RPMI7951 (cell line): ENCODE measurements around the gene MRPL20. TPM values are rescaled to one million over a fixed set of nuclear protein-coding genes. Genes with fewer than 3 reads are reported as not detected.

Experiments used
- total RNA-seq: library from RNA; depleted of rRNA; stranded (reverse); fragments of >200 nt; shearing (Covaris generic); gene quantifications from 2 replicates; pipeline ENCODE4 v1.2.3, GENCODE V29; 2014; rRNA removed

MRPL20 gene
- total RNA-seq, 1 experiment from 2014 or later: 227 TPM

Other genes starting within 250 kb of the MRPL20 start
- not detected in 2 replicates for gene TTLL10, start 233.4 kb downstream of the MRPL20 start, total RNA-seq
- not detected in 2 replicates for gene TNFRSF18, start 200.7 kb downstream of the MRPL20 start, total RNA-seq
- 0.10 TPM in 1 of 2 replicates, not detected in the other for gene TNFRSF4, start 193.1 kb downstream of the MRPL20 start, total RNA-seq
- 74.4 and 80.5 TPM in 2 replicates for gene SDF4, start 175.3 kb downstream of the MRPL20 start, total RNA-seq
- gene B3GALT6, start 175.1 kb downstream of the MRPL20 start, total RNA-seq: 13.9 and 18.2 TPM in 2 replicates
- gene C1QTNF12, start 160.6 kb downstream of the MRPL20 start, total RNA-seq: not detected in 2 replicates
- gene UBE2J2, start 133.4 kb downstream of the MRPL20 start, total RNA-seq: 54.3 and 61.9 TPM in 2 replicates
- gene SCNN1D, start 126.9 kb downstream of the MRPL20 start, total RNA-seq: 0.39 and 0.84 TPM in 2 replicates
- 10.3 and 19.1 TPM in 2 replicates for gene ACAP3, start 99.4 kb downstream of the MRPL20 start, total RNA-seq
- gene PUSL1, start 98.7 kb downstream of the MRPL20 start, total RNA-seq: 15.7 and 27.4 TPM in 2 replicates
- gene INTS11, start 82.6 kb downstream of the MRPL20 start, total RNA-seq: 62.6 and 75.4 TPM in 2 replicates
- 18.7 and 23.9 TPM in 2 replicates for gene CPTP, start 82.5 kb downstream of the MRPL20 start, total RNA-seq
- 0.48 and 0.68 TPM in 2 replicates for gene TAS1R3, start 76.0 kb downstream of the MRPL20 start, total RNA-seq
- gene DVL1, start 57.9 kb downstream of the MRPL20 start, total RNA-seq: 24.0 and 36.5 TPM in 2 replicates
- 4.0 and 4.1 TPM in 2 replicates for gene MXRA8, start 48.7 kb downstream of the MRPL20 start, total RNA-seq
- gene AURKAIP1, start 32.1 kb downstream of the MRPL20 start, total RNA-seq: 141 and 204 TPM in 2 replicates
- 62.8 and 66.2 TPM in 2 replicates for gene CCNL2, start 8.0 kb downstream of the MRPL20 start, total RNA-seq
- not detected in 2 replicates for gene ANKRD65, start 14.0 kb upstream of the MRPL20 start, total RNA-seq
- gene VWA1, start 28.4 kb upstream of the MRPL20 start, total RNA-seq: 5.6 and 5.7 TPM in 2 replicates
- gene ATAD3C, start 42.4 kb upstream of the MRPL20 start, total RNA-seq: not detected in 2 replicates
- gene ATAD3B, start 64.5 kb upstream of the MRPL20 start, total RNA-seq: 11.3 and 15.9 TPM in 2 replicates
- gene ATAD3A, start 104.9 kb upstream of the MRPL20 start, total RNA-seq: 24.9 and 39.2 TPM in 2 replicates
- gene TMEM240, start 133.3 kb upstream of the MRPL20 start, total RNA-seq: not detected in 2 replicates
- 77.3 and 86.5 TPM in 2 replicates for gene SSU72, start 167.6 kb upstream of the MRPL20 start, total RNA-seq
- gene FNDC10, start 192.8 kb upstream of the MRPL20 start, total RNA-seq: 3.4 and 3.6 TPM in 2 replicates
- gene MIB2, start 208.2 kb upstream of the MRPL20 start, total RNA-seq: 12.0 and 18.4 TPM in 2 replicates
- gene MMP23B, start 224.9 kb upstream of the MRPL20 start, total RNA-seq: 0.24 TPM in 1 of 2 replicates, not detected in the other